ENCODE data around the gene TRAFD1.

DNA sequence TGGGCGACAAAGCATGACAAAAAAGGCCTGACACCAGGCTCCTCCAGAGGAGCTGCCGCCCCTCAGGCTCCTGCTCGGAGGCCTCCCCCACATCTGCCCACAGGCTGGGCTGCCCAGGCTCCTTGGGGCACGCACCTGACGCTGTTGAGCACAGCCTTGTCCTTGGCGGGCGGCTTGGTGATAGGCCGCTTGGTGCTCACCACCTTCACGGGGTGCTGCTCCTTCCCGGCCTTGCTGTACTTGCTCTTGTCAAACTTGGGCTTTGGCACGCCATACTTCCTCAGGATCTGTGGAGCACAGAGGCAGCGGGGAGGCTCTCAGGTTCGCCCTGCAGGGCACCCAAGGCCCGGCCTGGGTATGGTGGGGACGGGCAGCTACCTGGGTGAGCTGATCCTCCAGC lies 53.4 kb downstream of the TRAFD1 start:
- TF ChIP-seq, protein P1, sequence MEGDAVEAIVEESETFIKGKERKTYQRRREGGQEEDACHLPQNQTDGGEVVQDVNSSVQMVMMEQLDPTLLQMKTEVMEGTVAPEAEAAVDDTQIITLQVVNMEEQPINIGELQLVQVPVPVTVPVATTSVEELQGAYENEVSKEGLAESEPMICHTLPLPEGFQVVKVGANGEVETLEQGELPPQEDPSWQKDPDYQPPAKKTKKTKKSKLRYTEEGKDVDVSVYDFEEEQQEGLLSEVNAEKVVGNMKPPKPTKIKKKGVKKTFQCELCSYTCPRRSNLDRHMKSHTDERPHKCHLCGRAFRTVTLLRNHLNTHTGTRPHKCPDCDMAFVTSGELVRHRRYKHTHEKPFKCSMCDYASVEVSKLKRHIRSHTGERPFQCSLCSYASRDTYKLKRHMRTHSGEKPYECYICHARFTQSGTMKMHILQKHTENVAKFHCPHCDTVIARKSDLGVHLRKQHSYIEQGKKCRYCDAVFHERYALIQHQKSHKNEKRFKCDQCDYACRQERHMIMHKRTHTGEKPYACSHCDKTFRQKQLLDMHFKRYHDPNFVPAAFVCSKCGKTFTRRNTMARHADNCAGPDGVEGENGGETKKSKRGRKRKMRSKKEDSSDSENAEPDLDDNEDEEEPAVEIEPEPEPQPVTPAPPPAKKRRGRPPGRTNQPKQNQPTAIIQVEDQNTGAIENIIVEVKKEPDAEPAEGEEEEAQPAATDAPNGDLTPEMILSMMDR (IDR thresholded peaks at IDR 0.05), result no peak
- TF ChIP-seq POLR2A (IDR thresholded peaks at IDR 0.05), result no peak
- no peak for TF ChIP-seq POLR2AphosphoS5 (IDR thresholded peaks at IDR 0.05)
- no peak for TF ChIP-seq EP300 (IDR thresholded peaks at IDR 0.05)

All from suprapubic skin (tissue), 4 donors.